K562 (cell line): ENCODE measurements around the gene CTDNEP1. TPM values are rescaled to one million over a fixed set of nuclear protein-coding genes. Genes with fewer than 3 reads are reported as not detected.

ENCODE experiments used
- ATAC-seq: fragments of 200-7000 bp; cut with Tn5 transposase; 3 replicates; pipeline ENCODE4 v1.9.1; 2020; ENCODE audit warnings: moderate library complexity
- BruUV-seq: library from RNA; stranded (reverse); fragments of 400-500 nt; replicated peaks from 2 replicates; lab custom pipeline; 2021; lab: Mats Ljungman, UMichigan
- CTCF ChIA-PET: fragments of 300-600 bp; formaldehyde crosslinking; extraction: SDS; loops from one replicate; lab custom pipeline; 2021; ENCODE audit warnings: low intra/inter-chr PET ratio; lab: Yijun Ruan, JAX
- POLR2A ChIA-PET: fragments of 300-600, 350-650 bp; sonication (Branson Sonifier 250); formaldehyde crosslinking; extraction: SDS; loops from one replicate; lab custom pipeline; 2021; ENCODE audit warnings: antibody characterized with exemption, inconsistent platforms; lab: Yijun Ruan, JAX
- DNase-seq, 4 experiments: peaks; one replicate each; pipeline versions ENCODE4 v3.0.0 to v3.0.0-alpha.2; 2011 to 2018; ENCODE audit warnings: low spot score in 3 of 4, mixed read lengths in 3 of 4; ENCODE audit errors: extremely low read depth in 1 of 4
- FAIRE-seq: peaks from 2 replicates; lab custom pipeline; 2011; peaks lifted over from hg19 to GRCh38; lab: Jason Lieb, UNC
- H2AFZ ChIP-seq: 2 replicates; pipeline ENCODE4 v1.6.0; 2011; ENCODE audit warnings: low read depth, low read length, control low read depth, inconsistent platforms
- H3K27ac ChIP-seq: fragments of 200-600 bp; 3 replicates; pipeline ENCODE4 v1.8.0; 2011; ENCODE audit warnings: low read depth, mild to moderate bottlenecking, control low read depth, inconsistent platforms, low read length, moderate library complexity, mixed read lengths; ENCODE audit errors: extremely low read depth
- H3K27me3 ChIP-seq, 2 experiments: fragments of 300-600 bp in 1 of 2; 2 replicates in 1 of 2; 3 replicates in 1 of 2; pipeline versions ENCODE4 v1.6.0 to v1.8.0; 2011; ENCODE audit warnings: inconsistent platforms in 2 of 2, low read length in 2 of 2, mild to moderate bottlenecking in 1 of 2, mixed read lengths in 1 of 2, moderate library complexity in 1 of 2; ENCODE audit not compliant: control insufficient read depth in 2 of 2, insufficient read depth in 2 of 2
- H3K36me3 ChIP-seq: fragments of 300-600 bp; 3 replicates; pipeline ENCODE4 v1.8.0; 2011; ENCODE audit warnings: mild to moderate bottlenecking, low read length, inconsistent platforms; ENCODE audit not compliant: control insufficient read depth, insufficient read depth
- H3K4me1 ChIP-seq, 2 experiments: fragments of 200-600 bp in 1 of 2; replicated peaks in 1 of 2; 2 replicates in 1 of 2; 3 replicates in 1 of 2; pipeline versions ENCODE4 v1.5.1 to v1.8.0; 2011; ENCODE audit warnings: inconsistent platforms in 2 of 2, low read length in 2 of 2, mild to moderate bottlenecking in 1 of 2, mixed read lengths in 1 of 2, moderate library complexity in 1 of 2; ENCODE audit not compliant: control insufficient read depth in 2 of 2, insufficient read depth in 2 of 2
- H3K4me2 ChIP-seq: 2 replicates; pipeline ENCODE4 v1.6.1; 2011; ENCODE audit warnings: low read length, control low read depth, inconsistent platforms, mixed read lengths; ENCODE audit not compliant: insufficient read depth
- H3K4me3 ChIP-seq: fragments of 200-600 bp; sonication (generic), shearing (Covaris generic); 2 replicates; pipeline ENCODE4 v1.5.1; 2016; ENCODE audit warnings: control low read depth, inconsistent platforms
- H3K79me2 ChIP-seq: fragments of 200-600 bp; 3 replicates; pipeline ENCODE4 v1.8.0; 2011; ENCODE audit warnings: low read length, inconsistent platforms; ENCODE audit not compliant: control insufficient read depth, insufficient read depth
- H3K9ac ChIP-seq, 2 experiments: 2 replicates each; pipeline versions ENCODE4 v1.6.0 to v1.6.1; 2011; ENCODE audit warnings: low read depth in 2 of 2, low read length in 2 of 2, control low read depth in 1 of 2, inconsistent platforms in 1 of 2, mild to moderate bottlenecking in 1 of 2, mixed read lengths in 1 of 2; ENCODE audit not compliant: insufficient read depth in 1 of 2
- H3K9me1 ChIP-seq: one replicate; pipeline ENCODE4 v1.6.0; 2011; ENCODE audit warnings: inconsistent platforms, mild to moderate bottlenecking, low read length, moderate library complexity; ENCODE audit not compliant: control insufficient read depth, insufficient read depth
- H3K9me3 ChIP-seq: replicated peaks from 2 replicates; pipeline ENCODE4 v1.5.1; 2011; ENCODE audit warnings: low read depth, low read length, inconsistent platforms; ENCODE audit not compliant: control insufficient read depth, insufficient read depth
- H4K20me1 ChIP-seq: replicated peaks from 2 replicates; pipeline ENCODE4 v1.6.1; 2011; ENCODE audit warnings: low read length, inconsistent platforms, mixed read lengths; ENCODE audit not compliant: control insufficient read depth, insufficient read depth
- ETS2 ChIP-seq: IDR thresholded peaks from 2 replicates; pipeline ENCODE4 v1.6.1; 2016; ENCODE audit warnings: borderline replicate concordance, missing genetic modification characterization, mild to moderate bottlenecking, moderate library complexity, missing compliant biosample characterization; ENCODE audit not compliant: poor library complexity, severe bottlenecking
- POLR2G ChIP-seq: fragments of 200-400 bp; formaldehyde crosslinking; IDR thresholded peaks from 2 replicates; pipeline ENCODE4 v1.6.1; 2017; ENCODE audit warnings: low read depth, mild to moderate bottlenecking, antibody characterized with exemption, low read length, moderate library complexity
- RBFOX2 ChIP-seq: fragments of 200-400 bp; formaldehyde crosslinking; IDR thresholded peaks from 2 replicates; pipeline ENCODE4 v1.6.1; 2017; ENCODE audit warnings: low read depth, mild to moderate bottlenecking, low read length, moderate library complexity
- ZBTB7A ChIP-seq: IDR thresholded peaks from 2 replicates; pipeline ENCODE4 v1.6.1; 2011; ENCODE audit warnings: low read depth, mild to moderate bottlenecking, low read length, moderate library complexity, borderline replicate concordance; ENCODE audit not compliant: control insufficient read depth
- WGBS: fragments of 100-300 bp; shearing (Covaris generic); methylation state at CpG from one replicate; pipeline ENCODE4 v1.1.6; 2016; ENCODE audit warnings: low coverage, mixed read lengths; ENCODE audit not compliant: insufficient coverage; ENCODE audit errors: missing lambda C conversion rate; 5-methylcytosine and 5-hydroxymethylcytosine counted together
- in situ Hi-C: fragments of 300-500 bp; cut with MboI; formaldehyde crosslinking; loops from 4 replicates; pipeline ENCODE4 v1.15.0; 2018; ENCODE audit warnings: inconsistent platforms, mixed read lengths
- intact Hi-C: fragments of 100-400 bp; cut with micrococcal nuclease; formaldehyde crosslinking; loops from 2 replicates; pipeline ENCODE4 v1.14.2; 2022
- polyA plus RNA-seq, 8 experiments: library from polyadenylated mRNA; depleted of rRNA in 4 of 8; stranded (reverse) in 5 of 8; unstranded in 3 of 8; fragments of >200 nt; fragmentation: Nextera tagmentation in 2 of 8; fragmentation: Illumina TruSeq in 1 of 8; extraction: Ambion mirVana in 2 of 8; extraction: Trizol in 1 of 8; gene quantifications; 2 replicates each; pipeline versions ENCODE4 v1.2.1 to v1.2.3, GENCODE V29; 2011 to 2014; ENCODE audit warnings: inconsistent platforms in 1 of 8, missing spikeins in 1 of 8
- total RNA-seq, 7 experiments: library from RNA; depleted of rRNA in 6 of 7; stranded (reverse); fragments of >200 nt in 6 of 7; fragmentation: Illumina TruSeq in 2 of 7; extraction: Trizol in 2 of 7; gene quantifications; 2 replicates each; pipeline versions ENCODE4 v1.2.1 to v1.2.3, GENCODE V29; 2011 to 2021; ENCODE audit warnings: low replicate concordance in 1 of 7
- TF ChIP-seq, protein P1 (sequence below): sonication (generic); formaldehyde crosslinking; IDR thresholded peaks from 2 replicates; pipeline ENCODE4 v1.8.1; 2023; ENCODE audit warnings: mild to moderate bottlenecking, missing genetic modification reagents

Gene CTDNEP1
- total and polyA plus RNA-seq, 9 of the 15 experiments (the other 6 are each of a cell fraction or from before 2014, with no cell fraction given) = 10.7 to 150 (median 28.5) TPM

DNA sequence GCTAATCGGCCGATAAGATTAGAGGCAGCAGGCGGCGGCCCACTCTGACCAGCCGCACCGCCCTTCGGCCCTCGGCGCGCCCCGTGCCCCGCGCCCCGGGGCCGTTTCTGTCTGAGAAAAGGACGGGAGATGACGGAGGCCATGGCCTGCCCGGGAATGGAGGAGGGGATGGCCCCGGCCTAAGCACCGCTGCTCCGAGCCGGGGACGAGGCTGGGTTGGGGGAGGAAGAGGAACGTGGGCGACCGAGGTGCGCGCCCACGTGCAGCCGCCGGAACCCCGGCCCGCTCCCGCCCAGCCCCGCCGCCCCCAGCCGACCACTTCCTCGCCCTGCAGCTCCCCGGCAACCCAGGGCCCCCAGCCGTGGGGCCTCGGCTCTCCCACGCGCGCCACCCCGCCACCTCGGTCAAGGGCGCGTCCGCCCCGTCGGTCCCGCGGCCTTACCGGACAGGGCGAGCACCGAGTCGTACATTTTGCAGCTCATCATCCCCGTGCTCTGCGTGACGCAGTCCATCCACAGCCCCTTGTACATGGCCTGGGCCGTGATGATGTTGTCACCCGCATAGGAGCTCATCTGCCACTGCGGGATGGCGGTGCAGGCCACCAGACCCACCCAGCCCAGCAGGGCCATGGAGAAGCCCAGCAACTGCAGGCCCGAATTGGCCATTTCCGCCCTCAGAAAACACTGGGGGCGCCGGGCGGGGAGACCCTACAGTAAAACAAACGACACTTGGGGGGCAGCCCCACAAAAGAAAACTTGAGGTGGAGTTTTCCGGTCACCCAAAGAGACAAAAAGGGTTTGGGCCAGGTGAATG lies 10.1 kb upstream of the CTDNEP1 start:
- TF ChIP-seq POLR2G (peak; percentile 71), RBFOX2 (peak; percentile 35; the same call in 1 of the 2 replicates), ETS2 (tag) (no peak), ZBTB7A (no peak)
- TF ChIP-seq, protein P1, sequence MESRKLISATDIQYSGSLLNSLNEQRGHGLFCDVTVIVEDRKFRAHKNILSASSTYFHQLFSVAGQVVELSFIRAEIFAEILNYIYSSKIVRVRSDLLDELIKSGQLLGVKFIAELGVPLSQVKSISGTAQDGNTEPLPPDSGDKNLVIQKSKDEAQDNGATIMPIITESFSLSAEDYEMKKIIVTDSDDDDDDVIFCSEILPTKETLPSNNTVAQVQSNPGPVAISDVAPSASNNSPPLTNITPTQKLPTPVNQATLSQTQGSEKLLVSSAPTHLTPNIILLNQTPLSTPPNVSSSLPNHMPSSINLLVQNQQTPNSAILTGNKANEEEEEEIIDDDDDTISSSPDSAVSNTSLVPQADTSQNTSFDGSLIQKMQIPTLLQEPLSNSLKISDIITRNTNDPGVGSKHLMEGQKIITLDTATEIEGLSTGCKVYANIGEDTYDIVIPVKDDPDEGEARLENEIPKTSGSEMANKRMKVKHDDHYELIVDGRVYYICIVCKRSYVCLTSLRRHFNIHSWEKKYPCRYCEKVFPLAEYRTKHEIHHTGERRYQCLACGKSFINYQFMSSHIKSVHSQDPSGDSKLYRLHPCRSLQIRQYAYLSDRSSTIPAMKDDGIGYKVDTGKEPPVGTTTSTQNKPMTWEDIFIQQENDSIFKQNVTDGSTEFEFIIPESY (CRISPR knock-in tag) = peak; percentile 83
- TF ChIP-seq, all 486 proteins: peak for 3
- H2AFZ ChIP-seq = no peak overlapping the region
- CTCF ChIA-PET = no interaction called here
- no peaks in the 10 kb centered on the region for H3K9me3 ChIP-seq
- H3K27ac ChIP-seq = no peak overlapping the region
- H3K36me3 ChIP-seq = peaks cover 36% of the 10 kb centered on the region; the same call in 2 of the 3 replicates
- intact Hi-C loops = no loop called here
- POLR2A ChIA-PET = no interaction called here
- no peaks in the 10 kb centered on the region for H3K27me3 ChIP-seq
- no peak for FAIRE-seq
- in situ Hi-C loops = no loop called here
- 88% methylated on average over 16 of the region's 71 CpGs for WGBS
- H3K4me2 ChIP-seq = no peak overlapping the region
- BruUV-seq = no TSS peak
- no peaks in the 10 kb centered on the region for H3K9me1 ChIP-seq
- no peaks in the 10 kb centered on the region for H3K79me2 ChIP-seq
- H4K20me1 ChIP-seq = no peaks in the 10 kb centered on the region
- H3K4me1 ChIP-seq = peaks cover 10 to 35% of the 10 kb centered on the region in 2 experiments; a peak in 4 of 5 replicates
- peak in 1 of 4 experiments; percentile 21 for DNase-seq
- no peak overlapping the region for H3K4me3 ChIP-seq
- no peak overlapping the region for H3K9ac ChIP-seq
- ATAC-seq = no peak
